GM12865 (cell line): ENCODE data around the gene STX7.
A peak's percentile ranks its signal among the peaks of the same experiment; 100 is the strongest.

Experiments used
- DNase-seq: peaks from one replicate; pipeline ENCODE4 v3.0.0; 2010; ENCODE audit warnings: low read depth
- H3K4me3 ChIP-seq: 2 replicates; pipeline ENCODE4 v1.5.1; 2011; ENCODE audit warnings: mild to moderate bottlenecking, low read depth, low read length, control low read depth
- TF ChIP-seq, protein P1 (sequence below): IDR thresholded peaks from 2 replicates; pipeline ENCODE4 v1.5.1; 2011; ENCODE audit warnings: low read length, control low read depth, low read depth, inconsistent platforms; ENCODE audit not compliant: insufficient read depth; ENCODE audit errors: missing control alignments

STX7 gene

DNA sequence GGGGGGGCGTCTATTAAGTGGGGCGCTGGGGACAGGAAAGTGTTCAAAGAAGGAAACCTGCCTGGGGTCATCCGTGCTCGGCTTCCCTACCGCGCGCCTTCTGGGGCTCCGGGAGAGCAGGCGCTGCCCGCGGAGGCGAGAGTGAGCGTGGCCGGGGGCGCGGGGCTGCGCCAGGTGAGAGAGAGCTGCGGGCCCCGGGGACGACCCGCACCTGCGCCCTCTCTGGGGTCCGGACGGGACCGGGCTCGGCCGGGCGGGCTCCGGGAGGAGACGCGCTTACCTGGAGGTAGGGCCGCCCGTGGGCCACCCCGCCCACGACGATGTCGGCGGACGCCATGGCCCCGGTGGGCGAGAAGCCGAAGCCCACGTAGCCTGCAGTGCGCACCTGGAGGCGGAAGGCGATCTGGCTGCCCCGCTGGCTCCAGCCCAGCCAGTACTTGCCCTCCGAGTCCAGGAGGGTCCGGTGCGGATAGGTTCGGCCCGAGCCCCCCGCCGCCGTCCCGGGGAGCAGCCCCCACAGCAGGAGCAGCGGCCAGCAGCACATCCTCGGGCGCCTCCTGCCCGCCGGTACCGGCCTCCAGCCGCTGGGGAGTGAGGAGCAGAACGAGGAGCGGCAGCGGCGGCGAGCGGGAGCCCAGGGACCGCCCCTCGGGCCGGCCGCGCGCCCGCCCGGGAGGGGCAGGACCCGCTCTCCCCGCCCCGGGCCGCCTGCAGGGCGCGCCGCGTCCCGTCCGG, 111.9 kb downstream of the STX7 start, which contains the start of gene MOXD1:
TSS of gene MOXD1 (minus strand) at position 593 of the 735 bp plus-strand sequence. CDS start at position 544, 49 bp downstream.
- TF ChIP-seq, protein P1, sequence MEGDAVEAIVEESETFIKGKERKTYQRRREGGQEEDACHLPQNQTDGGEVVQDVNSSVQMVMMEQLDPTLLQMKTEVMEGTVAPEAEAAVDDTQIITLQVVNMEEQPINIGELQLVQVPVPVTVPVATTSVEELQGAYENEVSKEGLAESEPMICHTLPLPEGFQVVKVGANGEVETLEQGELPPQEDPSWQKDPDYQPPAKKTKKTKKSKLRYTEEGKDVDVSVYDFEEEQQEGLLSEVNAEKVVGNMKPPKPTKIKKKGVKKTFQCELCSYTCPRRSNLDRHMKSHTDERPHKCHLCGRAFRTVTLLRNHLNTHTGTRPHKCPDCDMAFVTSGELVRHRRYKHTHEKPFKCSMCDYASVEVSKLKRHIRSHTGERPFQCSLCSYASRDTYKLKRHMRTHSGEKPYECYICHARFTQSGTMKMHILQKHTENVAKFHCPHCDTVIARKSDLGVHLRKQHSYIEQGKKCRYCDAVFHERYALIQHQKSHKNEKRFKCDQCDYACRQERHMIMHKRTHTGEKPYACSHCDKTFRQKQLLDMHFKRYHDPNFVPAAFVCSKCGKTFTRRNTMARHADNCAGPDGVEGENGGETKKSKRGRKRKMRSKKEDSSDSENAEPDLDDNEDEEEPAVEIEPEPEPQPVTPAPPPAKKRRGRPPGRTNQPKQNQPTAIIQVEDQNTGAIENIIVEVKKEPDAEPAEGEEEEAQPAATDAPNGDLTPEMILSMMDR: no peak
- peak; percentile 51 for DNase-seq
- peak within 1 kb of the TSS; percentile 76 for H3K4me3 ChIP-seq

DNA sequence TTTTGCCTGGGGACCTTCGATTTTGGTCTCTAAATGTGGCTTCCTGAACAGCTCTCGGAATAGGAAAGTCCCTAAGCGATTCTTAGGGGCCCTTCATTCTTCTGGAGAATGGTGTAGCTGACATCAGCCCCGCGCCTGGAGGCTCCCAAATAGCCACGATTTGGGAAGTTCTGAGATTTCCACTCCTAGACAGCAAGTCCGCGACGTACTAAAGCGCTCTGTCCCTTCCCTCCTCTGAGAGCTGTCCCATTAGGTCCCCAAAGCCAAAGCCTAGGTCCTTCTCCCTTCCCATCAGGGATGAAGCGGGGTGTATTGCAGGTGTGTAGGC, 112.4 kb downstream of the STX7 start:
- DNase-seq: no peak
- TF ChIP-seq, protein P1: no peak
- peak overlapping the region; percentile 76 for H3K4me3 ChIP-seq

DNA sequence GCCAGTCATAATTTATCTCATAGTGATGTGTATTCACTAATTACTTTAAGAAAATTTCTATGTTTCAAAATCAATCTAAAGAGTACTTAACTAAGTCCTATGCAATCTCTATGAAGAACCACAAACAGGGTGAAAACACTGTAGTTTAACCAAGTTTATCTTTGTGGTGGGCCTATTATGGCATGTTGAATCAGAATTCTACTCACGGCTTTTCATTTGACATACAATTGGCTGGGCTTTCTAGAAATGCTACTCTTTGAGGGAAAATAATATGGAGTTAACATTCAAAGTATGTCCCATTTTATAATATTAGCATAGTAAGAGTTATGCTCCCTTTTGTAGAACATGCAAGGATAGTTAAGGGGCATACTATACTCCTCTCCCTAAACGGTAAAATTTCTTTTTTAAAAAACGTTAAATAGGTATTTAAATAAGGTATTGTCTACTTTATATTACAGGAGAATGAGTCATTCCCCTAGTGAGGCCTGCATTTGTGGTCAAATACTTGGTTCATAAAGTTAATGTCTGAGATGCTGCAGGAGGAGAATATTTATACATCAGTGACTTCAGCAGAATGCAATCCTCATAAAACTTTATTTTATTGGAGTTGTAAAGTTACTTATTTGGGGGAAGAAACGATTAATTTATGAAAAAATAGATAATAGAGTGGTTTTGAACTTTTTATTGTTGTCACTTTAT, 113.4 kb downstream of the STX7 start:
- no peak overlapping the region for H3K4me3 ChIP-seq
- no peak for DNase-seq
- TF ChIP-seq, protein P1: no peak
